Endothelial cell of umbilical vein (primary cell): ENCODE measurements around the gene MBD6.

Source experiments
- CTCF ChIP-seq, 2 donors: IDR thresholded peaks; 1 replicate in 1 of 2; 2 replicates in 1 of 2; pipeline ENCODE4 v1.5.1; 2011; ENCODE audit warnings: low read length in 2 of 2, mild to moderate bottlenecking in 2 of 2, moderate library complexity in 2 of 2, control low read depth in 1 of 2, inconsistent platforms in 1 of 2, low read depth in 1 of 2; ENCODE audit not compliant: insufficient read depth in 1 of 2; ENCODE audit errors: extremely low read depth in 1 of 2
- FOS ChIP-seq: IDR thresholded peaks from 2 replicates; pipeline ENCODE4 v1.6.1; 2011; ENCODE audit warnings: mild to moderate bottlenecking, low read length, moderate library complexity, borderline replicate concordance; ENCODE audit not compliant: insufficient read depth

- no peak for TF ChIP-seq CTCF (IDR thresholded peaks at IDR 0.05; ENCODE audit: extremely low read depth in 1 of 2, insufficient read depth in 1 of 2, low read depth in 1 of 2, low read length in 2 of 2)
- no peak for TF ChIP-seq FOS
These were observed 25.8 kb upstream of the MBD6 start for GRCh38 chr12:57496822-57497221.
